Measurements from ENCODE around the gene CCDC69. TPM values are rescaled to one million over a fixed set of nuclear protein-coding genes. Genes with fewer than 3 reads are reported as not detected.

The CCDC69 gene
- total RNA-seq, 1 donor = 10.5 TPM

DNA sequence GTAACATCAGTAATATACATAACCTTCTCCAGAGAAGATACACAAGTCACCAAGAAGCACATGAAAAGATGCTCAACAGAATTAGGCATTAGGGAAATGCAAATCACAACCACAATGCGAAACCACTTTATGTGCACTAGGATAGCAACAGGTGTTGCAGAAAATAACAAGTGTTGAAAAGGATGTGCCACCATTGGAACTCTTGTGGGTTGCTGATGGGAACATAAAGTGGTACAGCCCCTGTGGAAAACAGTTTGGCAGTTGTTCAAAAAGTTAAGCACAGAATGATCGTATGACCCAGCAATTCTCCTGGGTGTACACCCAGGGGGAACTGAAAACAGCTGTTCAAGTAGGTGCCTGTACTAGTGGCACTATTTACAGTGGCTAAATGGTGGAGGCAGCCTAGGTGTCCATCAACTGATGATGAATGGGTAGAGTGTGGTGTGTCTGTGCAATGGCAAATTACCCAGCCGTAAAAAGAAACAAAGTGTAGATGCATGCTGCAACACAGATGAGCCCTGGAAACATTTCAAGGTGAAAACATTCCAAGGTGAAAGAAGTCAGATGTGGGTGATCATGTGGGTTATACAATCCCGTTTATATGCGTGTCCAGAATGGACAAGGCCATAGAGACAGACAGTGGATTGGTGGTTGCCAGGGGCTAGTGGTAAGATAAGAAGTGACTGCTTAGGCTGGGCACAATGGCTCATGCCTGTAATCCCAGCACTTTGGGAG is 27.2 kb downstream of the CCDC69 start:
- H4K20me1 ChIP-seq (ENCODE audit: insufficient read depth, low read length) = no peaks in the 10 kb centered on the region
- H3K36me3 ChIP-seq (ENCODE audit: insufficient read depth, low read length) = no peaks in the 10 kb centered on the region
- TF ChIP-seq, protein P1, sequence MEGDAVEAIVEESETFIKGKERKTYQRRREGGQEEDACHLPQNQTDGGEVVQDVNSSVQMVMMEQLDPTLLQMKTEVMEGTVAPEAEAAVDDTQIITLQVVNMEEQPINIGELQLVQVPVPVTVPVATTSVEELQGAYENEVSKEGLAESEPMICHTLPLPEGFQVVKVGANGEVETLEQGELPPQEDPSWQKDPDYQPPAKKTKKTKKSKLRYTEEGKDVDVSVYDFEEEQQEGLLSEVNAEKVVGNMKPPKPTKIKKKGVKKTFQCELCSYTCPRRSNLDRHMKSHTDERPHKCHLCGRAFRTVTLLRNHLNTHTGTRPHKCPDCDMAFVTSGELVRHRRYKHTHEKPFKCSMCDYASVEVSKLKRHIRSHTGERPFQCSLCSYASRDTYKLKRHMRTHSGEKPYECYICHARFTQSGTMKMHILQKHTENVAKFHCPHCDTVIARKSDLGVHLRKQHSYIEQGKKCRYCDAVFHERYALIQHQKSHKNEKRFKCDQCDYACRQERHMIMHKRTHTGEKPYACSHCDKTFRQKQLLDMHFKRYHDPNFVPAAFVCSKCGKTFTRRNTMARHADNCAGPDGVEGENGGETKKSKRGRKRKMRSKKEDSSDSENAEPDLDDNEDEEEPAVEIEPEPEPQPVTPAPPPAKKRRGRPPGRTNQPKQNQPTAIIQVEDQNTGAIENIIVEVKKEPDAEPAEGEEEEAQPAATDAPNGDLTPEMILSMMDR (IDR thresholded peaks at IDR 0.05; ENCODE audit: extremely low read depth, low read depth, low read length) = no peak
- no peak overlapping the region for H3K4me3 ChIP-seq (ENCODE audit: insufficient read depth, low read length)
- DNase-seq (ENCODE audit: insufficient read length, low spot score, missing footprints) = no peak
- H3K4me1 ChIP-seq (ENCODE audit: insufficient read depth, low read length) = no peaks in the 10 kb centered on the region
- no peaks in the 10 kb centered on the region for H3K27me3 ChIP-seq (ENCODE audit: insufficient read depth, low read length)
- H3K27ac ChIP-seq (ENCODE audit: low read depth, low read length) = no peak overlapping the region
- no peaks in the 10 kb centered on the region for H3K9me3 ChIP-seq (ENCODE audit: low read depth, low read length)
- H3K79me2 ChIP-seq (ENCODE audit: insufficient read depth, low read length) = no peaks in the 10 kb centered on the region
- no peak overlapping the region for H3K4me2 ChIP-seq (ENCODE audit: insufficient read depth, low read length)
- no peak overlapping the region for H2AFZ ChIP-seq (ENCODE audit: low read length)

DNA sequence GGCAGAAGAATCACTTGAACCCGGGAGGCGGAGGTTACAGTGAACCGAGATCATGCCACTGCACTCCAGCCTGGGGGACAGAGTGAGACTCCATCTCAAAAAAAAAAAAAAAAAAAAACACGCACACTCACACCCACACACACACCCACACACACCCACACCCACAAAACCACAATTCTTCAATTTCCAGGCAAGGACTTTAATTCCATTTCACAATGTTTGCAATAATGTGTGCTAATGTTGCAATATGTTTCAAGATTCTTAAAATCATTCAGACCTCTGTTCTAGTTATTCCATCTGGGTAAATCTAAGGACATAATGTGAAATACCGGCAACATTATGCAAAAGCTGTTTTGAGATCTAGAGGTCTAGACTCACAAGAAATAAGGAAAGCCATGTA is 28.3 kb downstream of the CCDC69 start:
- Histone ChIP-seq H4K20me1 (ENCODE audit: insufficient read depth, low read length) (no peaks in the 10 kb centered on the region), H3K36me3 (ENCODE audit: insufficient read depth, low read length) (no peaks in the 10 kb centered on the region), H2AFZ (ENCODE audit: low read length) (no peak overlapping the region), H3K4me3 (ENCODE audit: insufficient read depth, low read length) (no peak overlapping the region), H3K79me2 (ENCODE audit: insufficient read depth, low read length) (no peaks in the 10 kb centered on the region), H3K4me2 (ENCODE audit: insufficient read depth, low read length) (no peak overlapping the region), H3K27me3 (ENCODE audit: insufficient read depth, low read length) (no peaks in the 10 kb centered on the region), H3K4me1 (ENCODE audit: insufficient read depth, low read length) (no peaks in the 10 kb centered on the region), H3K9me3 (ENCODE audit: low read depth, low read length) (no peaks in the 10 kb centered on the region), H3K27ac (ENCODE audit: low read depth, low read length) (no peak overlapping the region)
- DNase-seq (ENCODE audit: insufficient read length, low spot score, missing footprints) = no peak
- TF ChIP-seq, protein P1 (IDR thresholded peaks at IDR 0.05; ENCODE audit: extremely low read depth, low read depth, low read length) = no peak

DNA sequence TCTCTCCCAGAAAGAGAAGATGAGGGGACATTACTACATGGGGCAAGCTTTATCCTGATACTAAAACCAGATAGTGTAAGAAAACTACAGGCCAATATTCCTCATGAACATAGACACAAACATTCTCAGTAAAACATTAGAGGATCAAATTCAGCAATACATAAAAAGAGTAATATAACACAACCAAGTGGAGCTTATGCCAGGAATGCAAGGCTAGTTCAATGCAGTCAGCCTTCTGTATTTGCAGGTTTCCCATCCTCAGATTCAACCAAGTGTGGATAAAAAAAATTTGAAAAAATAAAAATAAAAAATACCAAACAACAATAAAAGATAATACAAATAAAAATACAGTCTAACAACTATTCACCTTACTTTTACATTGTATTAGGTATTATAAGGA is 31.3 kb downstream of the CCDC69 start:
- H3K27ac ChIP-seq (ENCODE audit: low read depth, low read length) = no peak overlapping the region
- H3K4me1 ChIP-seq (ENCODE audit: insufficient read depth, low read length) = no peaks in the 10 kb centered on the region
- no peak for DNase-seq (ENCODE audit: insufficient read length, low spot score, missing footprints)
- no peak overlapping the region for H2AFZ ChIP-seq (ENCODE audit: low read length)
- no peak overlapping the region for H3K4me3 ChIP-seq (ENCODE audit: insufficient read depth, low read length)
- no peaks in the 10 kb centered on the region for H3K79me2 ChIP-seq (ENCODE audit: insufficient read depth, low read length)
- no peaks in the 10 kb centered on the region for H3K36me3 ChIP-seq (ENCODE audit: insufficient read depth, low read length)
- no peaks in the 10 kb centered on the region for H4K20me1 ChIP-seq (ENCODE audit: insufficient read depth, low read length)
- no peak overlapping the region for H3K4me2 ChIP-seq (ENCODE audit: insufficient read depth, low read length)
- TF ChIP-seq, protein P1 (IDR thresholded peaks at IDR 0.05; ENCODE audit: extremely low read depth, low read depth, low read length) = no peak
- H3K9me3 ChIP-seq (ENCODE audit: low read depth, low read length) = no peaks in the 10 kb centered on the region
- H3K27me3 ChIP-seq (ENCODE audit: insufficient read depth, low read length) = no peaks in the 10 kb centered on the region

DNA sequence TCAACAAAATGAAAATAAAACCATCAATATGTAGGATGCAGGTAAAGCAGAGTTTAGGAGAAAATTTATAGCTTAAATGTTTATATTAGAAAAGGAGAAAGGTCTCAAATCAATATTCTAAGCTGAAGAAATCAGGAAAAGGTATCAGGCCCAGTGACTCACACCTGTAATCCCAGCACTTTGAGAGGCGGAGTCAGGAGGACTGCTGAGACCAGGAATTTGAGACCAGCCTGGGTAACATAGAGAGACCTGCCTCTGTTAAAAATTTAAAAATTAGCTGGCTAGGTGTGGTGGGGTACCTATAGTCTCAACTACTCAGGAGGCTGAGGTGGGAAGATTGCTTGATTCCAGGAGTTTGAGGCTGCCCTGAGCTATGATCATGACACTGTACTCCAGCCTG is 32.2 kb downstream of the CCDC69 start:
- no peaks in the 10 kb centered on the region for H3K9me3 ChIP-seq (ENCODE audit: low read depth, low read length)
- TF ChIP-seq, protein P1 (IDR thresholded peaks at IDR 0.05; ENCODE audit: extremely low read depth, low read depth, low read length) = no peak

More for the DNA sequence above, 32.2 kb downstream of the CCDC69 start:
- H3K27ac ChIP-seq (ENCODE audit: low read depth, low read length) = no peak overlapping the region
- no peaks in the 10 kb centered on the region for H3K27me3 ChIP-seq (ENCODE audit: insufficient read depth, low read length)
- H3K4me3 ChIP-seq (ENCODE audit: insufficient read depth, low read length) = no peak overlapping the region
- H3K4me1 ChIP-seq (ENCODE audit: insufficient read depth, low read length) = no peaks in the 10 kb centered on the region
- no peaks in the 10 kb centered on the region for H4K20me1 ChIP-seq (ENCODE audit: insufficient read depth, low read length)
- no peak overlapping the region for H2AFZ ChIP-seq (ENCODE audit: low read length)
- no peaks in the 10 kb centered on the region for H3K36me3 ChIP-seq (ENCODE audit: insufficient read depth, low read length)
- no peak for DNase-seq (ENCODE audit: insufficient read length, low spot score, missing footprints)
- H3K4me2 ChIP-seq (ENCODE audit: insufficient read depth, low read length) = no peak overlapping the region
- H3K79me2 ChIP-seq (ENCODE audit: insufficient read depth, low read length) = no peaks in the 10 kb centered on the region

Measured in osteoblast (primary cell).